Testis (tissue), 2 donors: ENCODE results near the gene WNT2B.

ENCODE experiments used
- CTCF ChIP-seq, 3 experiments: fragments of 450-650 bp in 2 of 3; fragments of 200-600 bp in 1 of 3; sonication (generic) in 1 of 3; IDR thresholded peaks; one replicate each; pipeline ENCODE4 v1.5.1; 2016 to 2019; ENCODE audit warnings: antibody characterized with exemption in 3 of 3, mild to moderate bottlenecking in 2 of 3, moderate library complexity in 1 of 3
- POLR2A ChIP-seq: fragments of 450-650 bp; IDR thresholded peaks from one replicate; pipeline ENCODE4 v1.6.1; 2017; ENCODE audit warnings: antibody characterized with exemption, mild to moderate bottlenecking, moderate library complexity

DNA sequence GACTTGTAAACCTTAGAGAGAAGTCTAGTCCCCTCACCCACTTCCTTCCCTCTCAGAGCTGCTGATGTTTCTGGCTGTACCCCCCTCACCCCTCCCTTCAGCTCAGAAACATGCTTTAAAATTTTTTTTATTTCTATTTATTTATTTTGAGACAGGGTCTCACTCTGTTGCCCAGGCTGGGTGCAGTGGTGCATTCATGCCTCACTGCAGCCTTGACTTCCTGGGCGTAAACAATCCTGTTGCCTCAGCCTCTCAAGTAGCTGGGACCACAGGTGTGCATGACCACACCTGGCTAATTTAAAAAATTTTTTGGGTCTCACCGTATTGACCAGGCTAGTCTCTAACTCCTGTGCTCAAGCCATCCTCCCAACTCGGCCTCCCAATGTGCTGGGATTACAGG lies 2.9 kb upstream of the WNT2B start:
- no peak for TF ChIP-seq CTCF (IDR thresholded peaks at IDR 0.05)
- no peak for TF ChIP-seq POLR2A
